ENCODE measurements around the gene MRRF.

MRRF gene

DNA sequence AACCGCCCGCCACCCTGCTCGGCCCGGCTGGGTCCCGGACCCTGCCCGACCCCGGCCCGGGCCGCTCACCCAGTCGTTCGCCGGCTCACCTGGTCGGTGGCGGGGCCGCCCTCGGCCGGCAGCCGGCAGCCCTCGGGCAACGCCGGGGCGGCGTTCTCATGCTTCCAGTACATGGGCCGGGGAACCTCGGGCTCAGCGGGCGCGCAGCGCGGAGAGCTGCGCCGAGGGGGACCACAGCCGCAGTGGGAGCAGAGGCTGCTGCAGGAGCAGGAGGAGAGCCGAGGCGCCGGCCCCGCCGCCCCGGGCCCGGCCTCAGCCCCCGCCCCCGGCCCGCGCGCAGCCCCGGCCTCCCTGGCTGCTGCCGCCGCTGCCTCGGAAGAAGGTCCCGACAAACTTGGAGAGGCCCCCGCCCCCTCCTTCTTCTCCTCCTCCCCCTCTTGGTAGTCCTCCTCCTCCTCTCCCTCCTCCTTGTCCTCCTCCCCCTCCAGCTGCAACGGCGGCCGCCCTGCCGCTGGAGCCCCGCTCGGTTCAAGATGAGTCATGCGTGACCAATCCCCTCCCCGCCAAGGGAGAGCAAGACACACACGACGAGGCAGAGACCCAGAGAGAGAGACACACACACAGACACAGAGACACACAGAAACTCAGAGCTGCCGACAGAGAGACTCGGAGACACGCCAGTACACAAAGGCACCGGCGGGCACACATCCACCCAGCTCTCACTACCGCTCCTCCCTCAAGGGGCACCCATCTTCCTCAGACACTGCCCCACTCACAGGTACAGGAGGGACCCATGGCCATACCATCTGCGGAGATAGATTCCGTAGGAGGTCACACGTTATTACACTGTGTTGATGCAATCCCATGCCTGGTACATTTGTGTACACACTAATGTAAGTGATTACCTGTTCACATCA, 35.9 kb upstream of the MRRF start, which contains the start of gene LHX6:
LHX6 (minus strand) TSS at position 390 of the 917 bp plus-strand sequence; CDS start at position 173, 217 bp downstream.
- FAIRE-seq = no peak

DNA sequence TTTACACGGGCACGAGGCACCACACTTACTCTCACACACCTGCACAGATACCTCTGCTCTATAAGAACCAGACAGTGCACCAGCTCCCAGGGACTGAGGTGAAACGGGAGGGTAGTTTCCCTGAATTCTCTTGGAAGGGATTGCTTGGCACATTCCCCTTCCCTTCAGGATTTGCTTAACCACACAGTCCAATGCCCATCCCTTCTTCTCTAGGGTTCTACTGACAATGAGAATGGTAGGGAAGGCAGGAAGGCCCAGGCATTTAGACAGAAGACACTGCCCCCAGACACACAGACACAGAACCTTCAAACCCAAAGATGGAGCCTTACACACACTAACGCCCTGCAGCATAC, 35.2 kb upstream of the MRRF start:
- FAIRE-seq = no peak

DNA sequence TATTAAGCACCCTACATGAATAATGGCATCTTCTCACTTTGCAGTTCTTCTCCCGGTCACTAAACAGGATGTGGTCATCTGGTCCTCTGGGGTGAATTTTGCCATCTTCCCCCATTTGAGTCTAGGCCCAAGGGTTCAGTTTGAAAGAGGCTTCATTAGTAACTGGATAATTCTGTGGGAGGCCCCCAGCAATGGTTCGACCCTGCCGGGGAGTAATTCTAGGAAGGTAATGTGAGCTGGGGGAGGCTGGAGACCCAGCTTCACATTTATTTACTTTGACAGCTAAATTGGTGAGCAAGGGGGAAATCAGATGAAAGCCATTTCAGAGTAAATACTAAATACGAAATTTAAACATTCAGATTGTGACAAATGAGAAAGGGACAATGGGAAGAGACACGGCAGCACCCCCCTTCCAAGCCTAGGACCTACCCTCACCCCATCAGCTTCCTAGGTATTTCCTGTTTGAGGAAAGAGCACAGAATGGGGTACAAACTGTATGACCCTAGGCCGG, 31.8 kb upstream of the MRRF start:
- no peak for FAIRE-seq

DNA sequence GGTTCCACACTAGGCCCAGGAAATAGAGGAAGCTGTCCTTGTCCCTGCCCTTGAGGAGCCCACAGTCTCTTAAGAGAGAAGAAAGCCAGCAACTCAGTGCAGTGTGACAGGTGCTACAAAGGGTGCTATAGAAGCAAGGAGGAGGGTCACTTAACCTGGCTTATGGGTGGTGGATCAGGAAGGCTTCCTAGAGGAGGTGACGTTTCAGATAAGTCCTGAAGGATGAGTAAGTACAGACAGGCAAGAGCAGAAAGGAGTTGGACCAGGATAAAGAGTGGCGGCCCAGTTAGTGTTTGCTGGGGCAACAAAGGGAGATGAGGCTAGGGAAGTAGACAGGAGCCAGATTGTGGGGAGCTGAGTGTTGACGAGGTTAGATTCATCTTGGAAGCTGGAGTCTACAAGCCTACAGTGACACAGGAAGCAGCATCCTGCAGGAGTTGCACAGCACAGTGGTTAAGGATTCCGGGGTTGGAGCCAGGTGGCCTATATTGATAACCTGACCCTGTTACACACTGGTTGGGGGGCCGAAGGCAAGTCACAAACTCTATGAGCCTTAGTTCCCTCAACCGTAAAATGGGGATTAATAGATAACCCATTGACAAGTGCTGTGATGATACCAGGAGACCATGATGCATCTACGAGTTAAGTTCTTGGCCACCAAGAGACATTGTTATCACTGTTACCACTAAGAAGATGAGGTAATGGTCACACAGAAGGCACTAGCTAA, 30.5 kb upstream of the MRRF start:
- no peak for FAIRE-seq

DNA sequence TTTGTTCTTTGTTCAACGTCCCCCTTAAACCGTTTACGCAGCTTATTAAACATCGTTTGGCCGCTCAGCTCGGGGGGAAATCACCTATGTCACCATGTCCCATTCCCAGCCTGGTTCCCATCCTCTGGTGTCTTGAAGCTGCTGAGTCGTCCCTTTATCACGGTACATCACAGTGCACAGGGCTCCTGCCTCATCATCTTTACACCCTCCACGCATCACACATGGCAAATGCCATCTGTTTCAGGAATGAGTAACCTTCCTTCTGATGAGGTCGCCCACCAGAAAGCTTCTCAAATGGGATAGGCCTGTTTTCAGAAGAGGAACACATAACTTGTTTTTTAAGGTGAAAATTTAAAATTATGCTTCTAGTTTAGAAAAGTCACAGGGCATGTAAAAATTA, 28.0 kb upstream of the MRRF start:
- FAIRE-seq = no peak

DNA sequence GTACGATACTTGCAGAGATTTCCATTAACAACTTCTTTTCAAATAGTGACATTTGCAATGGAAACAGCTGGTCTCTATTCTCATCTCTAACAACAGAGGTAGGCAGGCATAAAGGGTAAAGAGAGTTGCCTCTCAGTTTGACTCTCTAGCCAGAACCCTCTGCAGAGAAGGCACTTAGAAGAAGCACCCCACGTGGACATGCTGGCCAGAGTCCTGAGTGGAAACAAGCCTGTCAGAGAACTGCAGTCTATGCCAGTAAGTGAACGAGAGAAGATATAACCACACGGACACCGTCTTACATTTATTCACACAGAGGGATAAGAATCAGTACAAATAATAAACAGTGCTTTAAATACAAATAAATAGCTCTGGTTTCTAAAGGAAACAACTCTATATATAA, 25.0 kb upstream of the MRRF start:
- FAIRE-seq = no peak

DNA sequence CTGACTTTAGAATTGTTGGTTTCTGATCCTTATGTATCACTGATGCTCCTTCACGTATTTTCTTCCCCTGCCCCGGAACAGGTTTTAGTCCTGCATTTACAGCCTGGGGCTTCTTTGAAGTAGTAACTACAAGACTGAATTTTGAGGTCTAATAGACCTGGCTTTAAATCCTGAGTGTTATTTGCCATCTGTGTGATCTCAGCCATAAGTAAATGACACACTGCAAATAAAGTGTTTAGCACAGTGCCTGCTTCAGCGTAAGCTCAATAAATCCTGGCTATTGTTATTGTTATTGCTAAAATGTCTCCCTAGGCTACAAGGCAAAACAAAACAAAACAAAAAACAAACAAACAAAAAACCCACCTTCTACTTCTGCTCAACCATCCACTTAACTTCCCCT, 20.3 kb upstream of the MRRF start:
- FAIRE-seq = no peak

DNA sequence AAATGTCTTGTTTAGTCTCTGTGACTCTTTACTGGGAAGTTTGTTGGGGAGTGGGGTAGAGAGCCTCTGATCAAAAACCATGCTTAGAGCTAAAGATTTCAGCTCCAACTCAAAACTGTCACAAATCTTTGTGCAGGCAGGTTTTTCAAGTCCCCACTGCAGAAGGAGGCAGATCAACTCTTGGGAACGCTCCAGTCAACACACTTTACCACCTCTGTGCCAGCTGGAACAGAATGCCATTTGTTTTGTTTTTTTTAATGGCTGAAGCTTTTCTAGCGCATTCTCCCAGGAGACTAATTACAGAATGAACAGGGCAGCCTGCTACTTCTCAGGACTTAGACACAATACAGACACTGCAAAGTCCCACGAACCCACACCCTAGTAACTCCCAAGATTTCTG, 18.0 kb upstream of the MRRF start:
- FAIRE-seq = no peak

DNA sequence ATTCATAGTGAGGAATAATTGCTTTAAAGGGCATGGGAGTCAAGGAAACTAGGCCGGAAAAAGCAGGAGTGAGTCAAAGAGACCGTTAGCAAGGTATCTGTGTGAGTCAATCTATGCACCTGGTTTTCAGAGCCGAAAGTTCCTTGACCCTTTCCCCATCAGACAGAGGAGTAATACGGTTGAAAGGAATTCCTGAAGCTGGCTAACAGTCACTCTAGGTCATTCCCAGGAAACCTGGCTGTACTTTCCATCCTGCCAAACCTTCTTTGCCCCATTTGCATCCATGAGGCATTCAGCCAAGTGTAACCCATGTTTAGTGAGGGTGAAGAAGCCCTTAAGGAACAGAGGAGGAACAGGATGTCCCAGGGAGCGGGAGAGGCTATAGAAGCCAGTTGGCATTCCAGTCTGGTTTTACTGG, 16.2 kb upstream of the MRRF start:
- no peak for FAIRE-seq

DNA sequence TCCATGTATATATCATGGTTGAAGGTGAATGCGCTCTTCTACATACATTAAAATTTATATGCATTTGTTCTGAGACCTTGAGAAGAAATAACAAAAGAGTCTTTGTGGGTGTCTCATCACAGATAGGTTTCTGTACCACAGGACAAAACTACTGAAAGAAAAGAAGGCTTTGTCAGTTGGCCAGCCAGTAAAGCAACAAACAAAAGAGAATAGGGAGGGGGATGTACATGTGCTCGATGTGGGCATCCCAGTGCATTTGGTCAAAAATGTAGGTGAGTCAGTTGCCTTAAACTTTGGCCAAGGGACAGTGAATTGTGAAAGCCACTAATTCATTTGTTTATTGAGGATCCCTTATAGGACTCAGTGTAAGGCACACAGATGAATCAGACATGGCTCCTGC, 13.3 kb upstream of the MRRF start:
- no peak for FAIRE-seq

DNA sequence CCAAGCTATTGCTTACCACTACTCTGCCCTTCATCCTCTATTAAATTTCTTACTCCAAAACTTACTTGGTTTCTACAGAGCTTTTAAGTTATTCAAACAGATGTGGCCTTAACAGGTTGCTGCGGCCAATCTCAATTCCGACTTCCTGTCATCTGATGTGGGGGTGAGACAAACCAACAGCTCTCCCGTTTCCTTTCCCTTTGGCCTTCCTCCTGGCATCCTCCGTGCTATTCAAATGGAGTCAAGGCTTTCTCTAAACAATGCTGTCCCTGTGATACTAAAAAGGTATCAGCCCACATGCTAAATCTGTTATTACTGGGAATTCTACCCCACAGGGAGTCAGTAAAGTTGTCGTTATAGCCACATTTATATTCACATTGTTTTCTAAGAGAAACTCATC, 11.9 kb upstream of the MRRF start:
- FAIRE-seq = no peak

DNA sequence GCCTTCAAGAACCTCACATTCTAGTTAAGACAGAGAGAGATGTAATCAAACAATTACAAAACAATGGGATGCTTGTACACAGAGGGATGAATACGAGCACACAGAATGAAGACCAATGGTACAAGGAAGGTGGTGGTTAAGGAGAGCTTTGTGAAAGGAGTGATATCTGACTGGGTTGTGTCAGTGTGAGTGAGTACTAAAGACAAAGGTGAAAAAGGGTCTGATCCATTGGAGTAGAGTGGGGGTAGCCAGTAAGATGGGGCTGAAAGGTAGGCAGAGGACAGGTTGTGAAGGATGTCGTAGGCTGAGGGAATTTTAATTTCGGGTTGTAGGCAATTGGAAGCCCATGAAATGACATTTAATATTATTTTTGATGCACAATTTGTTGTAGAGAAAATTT, 9.9 kb upstream of the MRRF start:
- FAIRE-seq = no peak

DNA sequence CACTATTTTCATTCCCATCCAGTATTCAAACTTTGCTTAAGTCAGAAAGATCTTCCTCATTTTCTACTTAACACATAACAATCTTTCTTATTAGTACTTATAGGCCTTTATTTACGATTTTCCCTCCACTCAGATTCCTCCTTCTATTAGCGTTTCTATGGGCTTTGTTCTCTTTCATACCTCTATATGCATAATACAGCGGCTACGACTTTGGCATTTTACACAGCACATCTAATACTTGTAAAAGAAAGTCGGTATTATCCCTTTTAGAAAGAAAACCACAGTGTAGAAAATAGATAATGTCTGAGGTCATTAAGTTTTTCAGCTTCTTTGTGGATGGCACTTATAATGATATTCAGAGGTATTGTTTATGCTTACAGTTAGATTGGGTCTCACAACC, 8.5 kb upstream of the MRRF start:
- FAIRE-seq = no peak

DNA sequence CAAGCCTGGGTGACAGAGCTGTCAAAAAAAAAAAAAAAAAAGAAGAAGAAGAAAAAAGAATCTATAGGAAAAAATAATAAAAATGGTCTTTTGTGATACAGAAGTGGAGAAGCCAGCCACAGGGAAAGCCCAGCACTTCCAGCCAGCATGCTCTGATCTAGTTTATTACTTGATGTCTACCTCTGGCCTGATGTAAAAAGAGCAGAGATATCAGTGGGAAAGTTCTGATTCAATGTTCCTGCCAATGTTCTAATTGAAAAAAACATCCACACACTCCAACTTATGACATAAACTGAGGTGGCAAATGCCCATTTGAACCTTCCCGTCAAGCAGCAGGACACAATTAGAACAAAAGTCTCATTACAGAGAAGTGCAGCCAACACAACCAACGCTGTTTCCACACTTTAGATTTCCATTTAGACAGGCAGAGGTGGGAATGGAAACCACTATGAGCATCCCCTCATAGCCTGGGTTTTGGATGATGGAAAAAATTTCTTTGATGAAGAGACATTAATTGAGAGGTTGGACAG, 5.7 kb upstream of the MRRF start:
- FAIRE-seq = no peak

DNA sequence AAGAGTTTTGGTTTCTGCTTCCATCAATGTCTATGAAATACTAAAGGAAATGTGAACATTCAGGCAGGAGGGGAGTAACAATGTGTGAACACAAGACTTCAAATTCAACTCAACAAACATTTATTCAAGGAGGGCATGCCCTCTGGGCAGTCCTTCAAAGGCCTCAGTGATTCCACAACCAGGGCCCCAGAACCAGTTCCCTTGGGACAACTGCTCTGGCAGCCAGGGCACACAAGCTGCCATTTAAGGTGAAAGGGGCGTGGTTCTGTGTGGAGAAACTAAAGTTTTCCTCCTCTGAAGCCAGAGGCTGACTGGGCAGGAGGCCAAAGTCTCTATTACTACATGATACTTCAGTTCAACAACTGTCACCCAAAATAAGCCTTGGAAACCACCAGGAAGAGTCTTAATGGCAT, 3.2 kb upstream of the MRRF start:
- no peak for FAIRE-seq

DNA sequence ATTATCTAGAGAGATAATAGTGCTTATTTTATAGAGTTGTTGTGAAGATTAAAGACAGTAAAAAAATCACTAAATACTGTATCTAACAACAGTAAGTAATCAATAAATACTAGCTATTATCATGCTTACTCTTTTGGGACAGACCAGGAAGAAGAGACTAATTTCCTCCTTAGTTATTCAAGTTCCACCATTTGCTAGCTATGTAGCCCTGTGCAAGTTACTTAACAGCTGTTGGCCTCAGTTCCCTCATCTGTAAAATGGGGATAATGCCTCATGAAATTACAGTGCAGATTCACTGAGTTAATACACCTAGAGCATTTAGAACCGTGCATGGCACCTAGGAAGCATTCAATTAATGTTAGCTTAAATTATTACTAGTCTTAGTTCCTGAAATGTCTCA, 2.6 kb upstream of the MRRF start:
- no peak for FAIRE-seq

DNA sequence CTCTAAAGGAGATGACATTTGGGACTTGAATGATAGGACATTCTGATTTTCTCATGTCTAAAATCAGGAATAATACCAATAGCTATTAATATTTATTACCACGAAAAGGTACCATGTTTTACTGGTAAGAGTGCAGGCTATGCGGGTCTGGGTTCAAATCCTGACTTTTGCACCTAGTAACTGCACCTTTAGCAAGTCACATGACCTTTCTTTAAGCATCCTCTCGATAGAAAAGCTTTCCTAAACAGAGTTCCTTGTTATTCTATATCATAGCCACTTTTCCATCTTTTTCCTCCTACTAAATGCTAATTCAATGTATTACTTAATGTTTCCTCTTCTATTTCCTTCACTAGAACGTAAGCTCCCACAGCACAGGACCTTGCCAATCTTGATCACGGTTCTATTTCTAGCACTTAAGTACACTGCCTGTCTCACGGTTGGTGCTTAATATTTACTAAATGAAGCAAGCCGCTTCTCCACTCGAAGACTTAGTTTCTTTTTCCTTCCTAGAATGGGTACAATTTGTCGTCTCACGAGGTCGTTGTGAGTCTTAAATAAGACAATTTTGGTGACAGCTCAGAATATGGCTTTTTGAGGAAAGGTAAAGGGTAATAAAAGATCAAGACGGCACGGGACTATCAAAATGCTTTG, 858 bp upstream of the MRRF start:
- no peak for FAIRE-seq

DNA sequence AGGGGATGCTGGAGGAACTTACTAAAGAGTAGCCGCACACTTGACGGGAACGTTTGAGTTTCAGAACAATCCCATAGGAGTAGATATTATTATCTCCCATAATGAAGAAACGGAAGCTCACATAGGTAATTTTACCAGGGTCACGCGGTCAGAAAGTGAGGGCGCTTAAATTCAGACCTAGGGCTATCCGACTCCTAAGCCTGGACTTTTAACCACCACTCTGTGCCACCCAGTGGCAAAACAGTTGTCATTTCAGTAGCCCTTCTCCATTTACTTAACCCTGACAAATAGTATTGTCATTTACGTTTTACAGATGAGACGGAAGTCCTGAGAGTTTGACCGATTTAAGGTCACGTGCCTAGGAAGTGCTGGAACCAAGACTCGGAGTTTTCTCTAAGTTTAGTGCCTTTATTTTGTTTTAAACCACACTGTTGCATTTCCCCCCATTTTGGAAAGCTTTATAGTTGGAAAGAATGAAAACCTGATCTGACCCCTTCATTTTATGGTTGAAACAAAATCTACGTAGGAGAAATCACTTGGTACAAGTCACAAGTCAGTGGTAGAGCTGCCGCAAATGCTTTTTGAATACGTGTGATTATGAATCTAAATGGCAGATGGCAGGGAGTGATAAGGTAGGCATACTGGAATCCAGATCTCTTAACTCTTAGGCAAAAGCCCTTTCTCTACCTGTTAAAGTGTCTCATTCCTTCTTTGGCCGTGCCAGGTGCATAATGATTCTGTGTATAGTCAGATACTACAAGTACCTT, 650 bp downstream of the MRRF start:
- FAIRE-seq = no peak

DNA sequence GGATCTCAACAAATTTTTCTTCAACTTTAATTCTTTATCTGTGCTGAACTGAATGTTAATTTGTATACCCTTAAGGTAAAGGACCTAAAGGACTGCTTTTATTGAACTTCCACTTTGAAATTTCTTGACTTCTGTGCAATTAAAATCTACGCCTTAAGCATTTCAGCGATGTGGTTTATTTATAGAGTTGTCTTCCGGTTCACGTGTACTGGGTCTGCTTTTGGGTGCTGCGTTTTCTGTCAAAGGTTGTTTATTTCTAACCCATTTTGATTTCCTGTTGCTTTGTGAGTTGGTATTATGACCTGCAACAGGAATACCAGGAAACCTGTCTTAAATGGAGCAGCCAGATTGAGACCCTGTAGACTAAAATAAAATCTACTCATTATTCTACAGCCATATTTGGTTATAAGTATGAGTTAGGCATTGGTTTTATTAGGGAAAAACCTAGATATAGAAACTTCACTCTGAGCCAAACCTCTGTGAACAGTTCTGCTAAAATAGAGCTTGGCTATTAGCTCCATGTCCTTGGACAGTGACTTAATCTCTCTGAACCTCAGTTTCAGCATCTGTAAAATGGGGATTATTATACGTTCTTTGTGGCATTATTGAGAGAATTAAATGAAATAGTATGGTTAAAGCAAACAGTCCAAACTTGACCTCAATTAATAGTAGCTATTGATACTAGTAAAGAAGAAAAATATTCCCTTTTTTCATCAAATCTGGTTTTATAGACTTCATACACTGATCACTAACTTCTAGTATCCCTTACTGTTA, 3.5 kb downstream of the MRRF start:
- no peak for FAIRE-seq

DNA sequence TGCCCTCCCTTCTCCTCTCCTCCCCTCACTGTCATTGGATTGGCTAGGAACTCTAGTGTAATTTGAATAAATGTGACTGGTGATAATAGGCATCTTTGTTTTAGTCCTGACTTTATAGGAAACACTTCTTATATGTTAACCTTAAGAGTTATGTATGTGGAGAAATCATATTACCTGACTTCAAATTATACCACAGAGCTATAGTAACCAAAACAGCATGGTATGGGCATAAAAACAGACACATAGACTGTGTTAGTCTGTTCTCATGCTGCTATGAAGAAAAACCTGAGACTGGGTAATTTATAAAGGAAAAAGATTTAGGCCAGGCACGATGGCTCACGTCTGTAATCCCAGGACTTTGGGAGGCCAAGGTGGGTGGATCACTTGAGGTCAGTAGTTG, 9.4 kb downstream of the MRRF start:
- FAIRE-seq = no peak

DNA sequence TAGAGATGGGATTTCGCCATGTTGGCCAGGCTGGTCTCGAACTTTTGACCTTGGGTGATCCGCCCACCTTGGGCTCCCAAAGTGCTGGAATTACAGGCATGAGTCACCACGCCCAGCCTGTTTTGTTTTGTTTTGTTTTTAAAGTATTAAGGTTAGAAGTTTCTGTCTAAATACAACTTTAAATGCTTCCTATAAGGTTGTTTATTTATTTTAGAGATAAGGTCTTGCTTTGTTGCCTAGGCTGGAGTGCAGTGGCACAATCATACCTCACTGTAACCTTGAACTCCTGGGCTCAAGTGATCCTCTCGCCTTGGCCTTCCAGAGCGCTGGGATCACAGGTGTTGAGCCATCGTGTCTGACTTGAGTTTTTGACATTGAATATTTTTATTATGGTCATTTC, 11.4 kb downstream of the MRRF start:
- no peak for FAIRE-seq

Measured in islet of Langerhans (tissue), 1 donor.